ENCODE results near the gene CGNL1.

DNA sequence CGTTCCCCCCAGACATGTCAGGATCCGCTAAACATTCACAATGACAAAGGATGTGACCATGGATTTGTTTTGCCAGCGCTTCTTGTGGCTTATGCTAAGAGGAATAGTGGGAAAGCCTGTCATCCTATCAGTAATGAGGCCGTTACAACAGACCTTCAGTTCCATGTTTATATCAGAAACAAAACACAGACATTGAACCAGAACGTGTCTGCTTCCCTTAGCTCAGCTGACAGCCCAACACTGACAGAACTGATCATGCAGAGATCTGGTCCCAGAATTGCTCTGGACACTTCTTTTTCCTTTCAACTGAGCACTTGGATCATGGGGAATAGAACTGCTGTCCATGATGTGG is 157.1 kb downstream of the CGNL1 start:
- TF ChIP-seq, protein P1, sequence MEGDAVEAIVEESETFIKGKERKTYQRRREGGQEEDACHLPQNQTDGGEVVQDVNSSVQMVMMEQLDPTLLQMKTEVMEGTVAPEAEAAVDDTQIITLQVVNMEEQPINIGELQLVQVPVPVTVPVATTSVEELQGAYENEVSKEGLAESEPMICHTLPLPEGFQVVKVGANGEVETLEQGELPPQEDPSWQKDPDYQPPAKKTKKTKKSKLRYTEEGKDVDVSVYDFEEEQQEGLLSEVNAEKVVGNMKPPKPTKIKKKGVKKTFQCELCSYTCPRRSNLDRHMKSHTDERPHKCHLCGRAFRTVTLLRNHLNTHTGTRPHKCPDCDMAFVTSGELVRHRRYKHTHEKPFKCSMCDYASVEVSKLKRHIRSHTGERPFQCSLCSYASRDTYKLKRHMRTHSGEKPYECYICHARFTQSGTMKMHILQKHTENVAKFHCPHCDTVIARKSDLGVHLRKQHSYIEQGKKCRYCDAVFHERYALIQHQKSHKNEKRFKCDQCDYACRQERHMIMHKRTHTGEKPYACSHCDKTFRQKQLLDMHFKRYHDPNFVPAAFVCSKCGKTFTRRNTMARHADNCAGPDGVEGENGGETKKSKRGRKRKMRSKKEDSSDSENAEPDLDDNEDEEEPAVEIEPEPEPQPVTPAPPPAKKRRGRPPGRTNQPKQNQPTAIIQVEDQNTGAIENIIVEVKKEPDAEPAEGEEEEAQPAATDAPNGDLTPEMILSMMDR (IDR thresholded peaks at IDR 0.05; ENCODE audit: poor library complexity): no peak
- no peak for TF ChIP-seq EZH2 (IDR thresholded peaks at IDR 0.05; ENCODE audit: borderline replicate concordance)
- no peak for TF ChIP-seq EZH2phosphoT487 (IDR thresholded peaks at IDR 0.05; ENCODE audit: low read depth, severe bottlenecking, unreplicated experiment)

All from hepatocyte (in vitro differentiated cells).